K562 (cell line): Measurements from ENCODE around the gene SPRED2. TPM values are rescaled to one million over a fixed set of nuclear protein-coding genes. Genes with fewer than 3 reads are reported as not detected.

Experiments
- DMBX1 ChIP-seq: fragments of 250-450 bp; sonication (Bioruptor Pico); IDR thresholded peaks from 2 replicates; pipeline ENCODE4 v1.8.0; 2022; ENCODE audit warnings: inconsistent platforms, mild to moderate bottlenecking, moderate library complexity, borderline replicate concordance
- FUS ChIP-seq: fragments of 200-400 bp; formaldehyde crosslinking; optimal IDR thresholded peaks from 2 replicates; pipeline ENCODE3; 2017; ENCODE audit warnings: low read depth, low read length
- GABPA ChIP-seq: fragments of 200-800 bp; sonication (Bioruptor generic); conservative IDR thresholded peaks from 2 replicates; pipeline ENCODE4 v1.6.1; 2016; ENCODE audit warnings: low read depth, missing genetic modification characterization, missing compliant biosample characterization
- GTF2B ChIP-seq: IDR thresholded peaks from 2 replicates; pipeline ENCODE4 v1.6.1; 2011; ENCODE audit not compliant: insufficient read length; ENCODE audit errors: extremely low read depth
- HDAC1 ChIP-seq, 2 experiments: fragments of 450-650 bp; IDR thresholded peaks; 2 replicates each; pipeline ENCODE4 v1.6.1; 2016 to 2017; ENCODE audit warnings: inconsistent platforms in 1 of 2, mild to moderate bottlenecking in 1 of 2, moderate library complexity in 1 of 2
- KLF1 ChIP-seq: fragments of 450-650 bp; IDR thresholded peaks from 2 replicates; pipeline ENCODE4 v1.6.1; 2016; ENCODE audit warnings: missing genetic modification characterization, missing compliant biosample characterization
- MCM3 ChIP-seq: fragments of 450-650 bp; IDR thresholded peaks from 2 replicates; pipeline ENCODE4 v1.6.1; 2016
- MTF1 ChIP-seq: fragments of 250-450 bp; sonication (Bioruptor Pico); IDR thresholded peaks from 2 replicates; pipeline ENCODE4 v1.9.0; 2021; ENCODE audit warnings: moderate library complexity, mild to moderate bottlenecking, inconsistent platforms, borderline replicate concordance
- NFYB ChIP-seq: IDR thresholded peaks from 2 replicates; pipeline ENCODE4 v1.6.1; 2011; ENCODE audit warnings: mild to moderate bottlenecking, moderate library complexity; ENCODE audit not compliant: insufficient read length; ENCODE audit errors: extremely low read depth
- NONO ChIP-seq, 2 experiments: fragments of 200-400 bp in 1 of 2; fragments of 450-650 bp in 1 of 2; formaldehyde crosslinking in 1 of 2; IDR thresholded peaks; 2 replicates each; pipeline ENCODE4 v1.6.1; 2017; ENCODE audit warnings: low read depth in 2 of 2, mild to moderate bottlenecking in 2 of 2, moderate library complexity in 2 of 2, low read length in 1 of 2
- POU5F1 ChIP-seq: fragments of 150-350 bp; IDR thresholded peaks from 2 replicates; pipeline ENCODE4 v1.6.1; 2014; ENCODE audit warnings: borderline replicate concordance, low read length, low read depth, mild to moderate bottlenecking; ENCODE audit not compliant: partially characterized antibody
- SMARCA5 ChIP-seq: fragments of 450-650 bp; IDR thresholded peaks from 2 replicates; pipeline ENCODE4 v1.6.1; 2016
- TGIF2 ChIP-seq: sonication (generic); formaldehyde crosslinking; IDR thresholded peaks from 2 replicates; pipeline ENCODE4 v1.8.1; 2022; ENCODE audit warnings: mild to moderate bottlenecking, missing genetic modification reagents, moderate library complexity
- USF1 ChIP-seq: sonication (generic); formaldehyde crosslinking; IDR thresholded peaks from 2 replicates; pipeline ENCODE4 v1.9.0; 2022; ENCODE audit warnings: mild to moderate bottlenecking, missing genetic modification reagents
- ZBTB11 ChIP-seq, 3 experiments: fragments of 200-800 bp in 1 of 3; fragments of 250-450 bp in 1 of 3; fragments of 450-650 bp in 1 of 3; sonication (Bioruptor Pico) in 1 of 3; sonication (Bioruptor generic) in 1 of 3; formaldehyde crosslinking in 1 of 3; IDR thresholded peaks; 2 replicates each; pipeline versions ENCODE4 v1.6.1 to v1.8.0; 2016 to 2022; ENCODE audit warnings: mild to moderate bottlenecking in 2 of 3, missing genetic modification characterization in 2 of 3, missing compliant biosample characterization in 1 of 3, moderate library complexity in 1 of 3
- ZBTB5 ChIP-seq: fragments of 450-650 bp; IDR thresholded peaks from 2 replicates; pipeline ENCODE4 v1.6.1; 2017; ENCODE audit warnings: antibody characterized with exemption
- ZC3H11A ChIP-seq: IDR thresholded peaks from 2 replicates; pipeline ENCODE4 v1.6.1; 2012; ENCODE audit warnings: low read depth, low read length, improper control_type of control experiment
- ZNF121 ChIP-seq: sonication (generic); formaldehyde crosslinking; conservative IDR thresholded peaks from 2 replicates; pipeline ENCODE4 v1.8.0; 2022; ENCODE audit warnings: missing genetic modification reagents
- ZNF140 ChIP-seq: fragments of 250-450 bp; sonication (Bioruptor Pico); IDR thresholded peaks from 2 replicates; pipeline ENCODE4 v1.8.0; 2021; ENCODE audit warnings: moderate library complexity, mild to moderate bottlenecking, inconsistent platforms
- ZNF57 ChIP-seq: fragments of 450-650 bp; formaldehyde crosslinking; IDR thresholded peaks from 2 replicates; pipeline ENCODE4 v1.4.0; 2020; ENCODE audit warnings: mild to moderate bottlenecking, moderate library complexity
- ZNF830 ChIP-seq: fragments of 250-450 bp; sonication (Bioruptor Pico); IDR thresholded peaks from 2 replicates; pipeline ENCODE4 v1.5.0; 2021; ENCODE audit warnings: mild to moderate bottlenecking
- polyA plus RNA-seq, 8 experiments: library from polyadenylated mRNA; depleted of rRNA in 4 of 8; stranded (reverse) in 5 of 8; unstranded in 3 of 8; fragments of >200 nt; fragmentation: Nextera tagmentation in 2 of 8; fragmentation: Illumina TruSeq in 1 of 8; extraction: Ambion mirVana in 2 of 8; extraction: Trizol in 1 of 8; gene quantifications; 2 replicates each; pipeline versions ENCODE4 v1.2.1 to v1.2.3, GENCODE V29; 2011 to 2014; ENCODE audit warnings: inconsistent platforms in 1 of 8, missing spikeins in 1 of 8
- total RNA-seq, 7 experiments: library from RNA; depleted of rRNA in 6 of 7; stranded (reverse); fragments of >200 nt in 6 of 7; fragmentation: Illumina TruSeq in 2 of 7; extraction: Trizol in 2 of 7; gene quantifications; 2 replicates each; pipeline versions ENCODE4 v1.2.1 to v1.2.3, GENCODE V29; 2011 to 2021; ENCODE audit warnings: low replicate concordance in 1 of 7

The SPRED2 gene
- total and polyA plus RNA-seq, 9 of the 15 experiments (the other 6 are each of a cell fraction or from before 2014, with no cell fraction given) = 4.6 to 50.8 (median 14.1) TPM

GRCh38 chr2:65436169-65436823 lies 3.9 kb upstream of the SPRED2 start (continued):
- TF ChIP-seq ZNF57 (CRISPR knock-in tag) = no peak
- peak; percentile 32 for TF ChIP-seq NFYB
- no peak for TF ChIP-seq MTF1
- no peak for TF ChIP-seq ZNF830 (CRISPR knock-in tag)
- 0 out of 2 replicates have a peak, but pooled peaks have one; percentile 41 for TF ChIP-seq KLF1
- peak; percentile 89 for TF ChIP-seq GABPA
- TF ChIP-seq DMBX1 = 0 out of 2 replicates have a peak, but pooled peaks have one; percentile 36
- peak in 1 of 2 experiments; percentile 61; a peak in 2 of 4 replicates for TF ChIP-seq NONO (IDR thresholded peaks at IDR 0.05; ENCODE audit: low read depth in 2 of 2, low read length in 1 of 2)
- TF ChIP-seq FUS = no peak
- no peak for TF ChIP-seq SMARCA5
- TF ChIP-seq ZC3H11A = no peak
- peak in 1 of 3 experiments; percentile 87; a peak in 2 of 6 replicates for TF ChIP-seq ZBTB11 (CRISPR knock-in tag; IDR thresholded peaks at IDR 0.05)
- no peak for TF ChIP-seq POU5F1
- no peak for TF ChIP-seq MCM3
- TF ChIP-seq ZBTB5 = no peak
- no peak for TF ChIP-seq ZNF121 (CRISPR knock-in tag)
- peak in 1 of 2 experiments; percentile 53; a peak in 1 of 4 replicates for TF ChIP-seq HDAC1 (IDR thresholded peaks at IDR 0.05)
- TF ChIP-seq USF1 (CRISPR knock-in tag) = no peak
- TF ChIP-seq TGIF2 (CRISPR knock-in tag) = no peak
- TF ChIP-seq ZNF140 (CRISPR knock-in tag) = no peak
- TF ChIP-seq GTF2B = no peak
